ENCODE results near the gene CHD5.

The CHD5 gene

DNA sequence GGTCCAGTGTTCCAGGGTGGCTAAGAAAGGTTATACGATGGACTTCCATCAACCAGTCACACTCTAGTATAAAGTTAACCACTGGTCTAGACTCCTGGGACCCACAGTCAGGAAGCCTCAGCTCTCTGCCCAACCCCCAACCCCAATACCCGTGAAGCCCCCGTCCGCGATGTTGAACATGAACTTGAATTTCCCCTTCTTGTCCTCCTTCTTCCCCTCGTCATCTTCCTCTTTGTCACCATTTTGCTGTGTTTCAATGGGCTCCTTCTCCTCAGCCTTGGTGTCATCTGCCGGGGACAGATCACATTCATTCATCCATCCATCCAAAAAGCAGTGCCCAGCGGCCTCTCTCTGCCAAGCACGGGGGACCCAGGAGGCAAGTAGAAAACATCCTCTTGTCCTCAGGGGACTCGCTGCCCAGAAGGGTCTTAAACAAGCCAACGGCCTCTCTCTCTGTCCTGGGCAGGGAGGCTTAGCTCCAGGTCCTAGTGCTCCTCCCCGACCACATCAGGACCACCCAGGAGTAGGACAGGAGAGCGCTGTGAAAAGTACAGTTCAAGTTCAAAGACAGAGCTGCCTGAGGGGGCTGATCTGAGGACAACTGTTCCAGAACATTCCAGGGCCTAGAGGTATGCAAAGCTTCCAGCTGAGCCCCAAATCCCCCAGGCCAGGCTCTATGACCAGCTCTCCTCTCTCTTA lies 68.0 kb downstream of the CHD5 start:
- H2BK12ac ChIP-seq (ENCODE audit: low read length in 2 of 2): no peak overlapping the region
- H2BK5ac ChIP-seq (ENCODE audit: low read depth, low read length, poor library complexity, severe bottlenecking): no peak overlapping the region
- no peaks in the 10 kb centered on the region for H3K36me3 ChIP-seq (ENCODE audit: control insufficient read depth in 1 of 2, insufficient read depth in 2 of 2, low read depth in 1 of 2, low read length in 2 of 2)
- no peak overlapping the region for H3K4ac ChIP-seq (ENCODE audit: low read depth in 1 of 2, low read length in 2 of 2)
- H3K4me3 ChIP-seq (ENCODE audit: insufficient read depth in 1 of 2, low read depth in 1 of 2, low read length in 2 of 2): no peak overlapping the region
- peaks cover 0 to 46% of the 10 kb centered on the region in 2 experiments for H3K27me3 ChIP-seq (ENCODE audit: control insufficient read depth in 1 of 2, insufficient read depth in 1 of 2, low read length in 2 of 2)
- no peaks in the 10 kb centered on the region for H3K9me3 ChIP-seq (ENCODE audit: control insufficient read depth, low read length)
- no peak overlapping the region for H4K91ac ChIP-seq (ENCODE audit: low read length)
- H2BK120ac ChIP-seq (ENCODE audit: low read depth, low read length): no peak overlapping the region
- H3K14ac ChIP-seq (ENCODE audit: low read length in 2 of 2): no peak overlapping the region
- no peak overlapping the region for H3K4me2 ChIP-seq (ENCODE audit: low read length, poor library complexity, severe bottlenecking)
- H3K27ac ChIP-seq (ENCODE audit: low read length, poor library complexity, severe bottlenecking): no peak overlapping the region
- no peak for DNase-seq
- H2AK5ac ChIP-seq (ENCODE audit: low read length, severe bottlenecking): no peak overlapping the region
- WGBS: 90% methylated on average over 13 of the region's 13 CpGs
- no peak overlapping the region for H4K8ac ChIP-seq (ENCODE audit: low read length)
- H3K9ac ChIP-seq (ENCODE audit: low read length): no peak overlapping the region
- H3K18ac ChIP-seq (ENCODE audit: low read depth in 1 of 2, low read length in 2 of 2): no peak overlapping the region
- no peak overlapping the region for H2AFZ ChIP-seq (ENCODE audit: low read depth, low read length)
- no peaks in the 10 kb centered on the region for H3K79me1 ChIP-seq (replicated peaks; ENCODE audit: low read length, poor library complexity, severe bottlenecking)
- peaks cover 4% of the 10 kb centered on the region for H3K4me1 ChIP-seq (ENCODE audit: control insufficient read depth, insufficient read depth, low read depth, low read length)
- H3K23ac ChIP-seq (ENCODE audit: low read length in 2 of 2): no peak overlapping the region
- no peak overlapping the region for H2BK15ac ChIP-seq (ENCODE audit: low read depth, poor library complexity, severe bottlenecking)

DNA sequence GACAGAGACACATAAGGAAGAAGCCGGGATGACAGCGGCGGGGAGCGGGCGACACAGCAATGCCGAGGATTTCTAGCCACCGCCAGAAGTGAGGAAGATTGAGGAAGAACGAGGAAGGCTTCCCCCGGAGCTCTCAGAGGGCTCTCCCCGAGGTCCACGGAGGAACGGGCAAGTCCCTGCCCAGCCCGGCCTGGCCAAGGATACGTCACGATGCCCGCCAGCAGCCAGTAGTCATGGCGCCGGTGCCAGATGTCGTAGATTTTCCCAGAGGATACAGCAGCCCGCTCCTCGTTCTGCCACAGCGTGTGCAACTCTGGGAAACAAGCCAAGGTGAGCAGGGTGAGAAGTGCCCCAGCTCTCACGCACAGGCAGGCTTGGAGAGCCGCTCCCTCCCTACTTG lies 68.5 kb downstream of the CHD5 start:
- Histone ChIP-seq H3K36me3 (ENCODE audit: control insufficient read depth in 1 of 2, insufficient read depth in 2 of 2, low read depth in 1 of 2, low read length in 2 of 2) (no peaks in the 10 kb centered on the region), H4K91ac (ENCODE audit: low read length) (no peak overlapping the region), H3K4ac (ENCODE audit: low read depth in 1 of 2, low read length in 2 of 2) (no peak overlapping the region), H2BK12ac (ENCODE audit: low read length in 2 of 2) (no peak overlapping the region), H2BK120ac (ENCODE audit: low read depth, low read length) (no peak overlapping the region), H4K8ac (ENCODE audit: low read length) (no peak overlapping the region), H3K9ac (ENCODE audit: low read length) (no peak overlapping the region), H3K4me3 (ENCODE audit: insufficient read depth in 1 of 2, low read depth in 1 of 2, low read length in 2 of 2) (no peak overlapping the region), H3K14ac (ENCODE audit: low read length in 2 of 2) (no peak overlapping the region), H3K79me1 (replicated peaks; ENCODE audit: low read length, poor library complexity, severe bottlenecking) (no peaks in the 10 kb centered on the region), H3K4me1 (ENCODE audit: control insufficient read depth, insufficient read depth, low read depth, low read length) (peaks cover 4% of the 10 kb centered on the region), H2AFZ (ENCODE audit: low read depth, low read length) (no peak overlapping the region), H2BK15ac (ENCODE audit: low read depth, poor library complexity, severe bottlenecking) (no peak overlapping the region), H3K27me3 (ENCODE audit: control insufficient read depth in 1 of 2, insufficient read depth in 1 of 2, low read length in 2 of 2) (peaks cover 0 to 46% of the 10 kb centered on the region in 2 experiments), H3K9me3 (ENCODE audit: control insufficient read depth, low read length) (no peaks in the 10 kb centered on the region), H3K4me2 (ENCODE audit: low read length, poor library complexity, severe bottlenecking) (no peak overlapping the region), H2AK5ac (ENCODE audit: low read length, severe bottlenecking) (no peak overlapping the region), H2BK5ac (ENCODE audit: low read depth, low read length, poor library complexity, severe bottlenecking) (no peak overlapping the region), H3K18ac (ENCODE audit: low read depth in 1 of 2, low read length in 2 of 2) (no peak overlapping the region), H3K27ac (ENCODE audit: low read length, poor library complexity, severe bottlenecking) (no peak overlapping the region), H3K23ac (ENCODE audit: low read length in 2 of 2) (no peak overlapping the region)
- 90% methylated on average over 22 of the region's 24 CpGs for WGBS
- DNase-seq: no peak

DNA sequence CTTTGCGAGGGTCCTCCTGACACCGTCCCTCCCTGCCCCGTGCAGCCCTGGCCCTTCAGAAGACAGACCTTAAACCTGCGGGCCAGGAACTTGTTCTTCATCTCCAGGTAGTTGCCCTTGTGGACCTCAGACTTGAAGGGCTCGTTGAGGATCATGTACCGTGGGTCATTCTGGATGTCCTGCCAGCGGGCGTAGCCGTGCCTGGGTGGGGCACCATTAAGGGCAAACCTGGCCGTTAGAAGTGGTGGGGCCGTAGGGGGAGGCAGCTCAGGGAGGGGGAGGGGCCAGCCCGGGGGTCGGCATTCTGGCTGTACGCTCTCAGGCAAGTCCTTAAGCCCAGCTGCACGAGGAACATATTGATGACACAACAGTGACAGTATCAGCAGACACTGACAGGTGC lies 69.8 kb downstream of the CHD5 start:
- H3K4me2 ChIP-seq (ENCODE audit: low read length, poor library complexity, severe bottlenecking): no peak overlapping the region
- H2BK120ac ChIP-seq (ENCODE audit: low read depth, low read length): no peak overlapping the region
- H3K9me3 ChIP-seq (ENCODE audit: control insufficient read depth, low read length): no peaks in the 10 kb centered on the region
- no peaks in the 10 kb centered on the region for H3K79me1 ChIP-seq (replicated peaks; ENCODE audit: low read length, poor library complexity, severe bottlenecking)
- H3K4ac ChIP-seq (ENCODE audit: low read depth in 1 of 2, low read length in 2 of 2): no peak overlapping the region
- no peak overlapping the region for H3K23ac ChIP-seq (ENCODE audit: low read length in 2 of 2)
- H2BK12ac ChIP-seq (ENCODE audit: low read length in 2 of 2): no peak overlapping the region
- no peak overlapping the region for H3K18ac ChIP-seq (ENCODE audit: low read depth in 1 of 2, low read length in 2 of 2)
- no peak overlapping the region for H2BK15ac ChIP-seq (ENCODE audit: low read depth, poor library complexity, severe bottlenecking)
- H2BK5ac ChIP-seq (ENCODE audit: low read depth, low read length, poor library complexity, severe bottlenecking): no peak overlapping the region
- WGBS: 89% methylated on average over 15 of the region's 15 CpGs
- no peaks in the 10 kb centered on the region for H3K36me3 ChIP-seq (ENCODE audit: control insufficient read depth in 1 of 2, insufficient read depth in 2 of 2, low read depth in 1 of 2, low read length in 2 of 2)
- H3K14ac ChIP-seq (ENCODE audit: low read length in 2 of 2): no peak overlapping the region
- no peak overlapping the region for H3K9ac ChIP-seq (ENCODE audit: low read length)
- H4K8ac ChIP-seq (ENCODE audit: low read length): no peak overlapping the region
- H3K27ac ChIP-seq (ENCODE audit: low read length, poor library complexity, severe bottlenecking): no peak overlapping the region
- H3K4me3 ChIP-seq (ENCODE audit: insufficient read depth in 1 of 2, low read depth in 1 of 2, low read length in 2 of 2): no peak overlapping the region
- H2AFZ ChIP-seq (ENCODE audit: low read depth, low read length): no peak overlapping the region
- H3K27me3 ChIP-seq (ENCODE audit: control insufficient read depth in 1 of 2, insufficient read depth in 1 of 2, low read length in 2 of 2): peaks cover 0 to 53% of the 10 kb centered on the region in 2 experiments
- H3K4me1 ChIP-seq (ENCODE audit: control insufficient read depth, insufficient read depth, low read depth, low read length): peaks cover 4% of the 10 kb centered on the region
- H2AK5ac ChIP-seq (ENCODE audit: low read length, severe bottlenecking): no peak overlapping the region
- H4K91ac ChIP-seq (ENCODE audit: low read length): no peak overlapping the region
- DNase-seq: no peak

- no peak overlapping the region for H2BK120ac ChIP-seq (ENCODE audit: low read depth, low read length)
- WGBS: 71% methylated on average over 24 of the region's 24 CpGs
- H4K8ac ChIP-seq (ENCODE audit: low read length): no peak overlapping the region
- DNase-seq: no peak
- peaks cover 5% of the 10 kb centered on the region for H3K4me1 ChIP-seq (ENCODE audit: control insufficient read depth, insufficient read depth, low read depth, low read length)
- no peak overlapping the region for H3K18ac ChIP-seq (ENCODE audit: low read depth in 1 of 2, low read length in 2 of 2)
- H3K4me2 ChIP-seq (ENCODE audit: low read length, poor library complexity, severe bottlenecking): no peak overlapping the region
- H2BK15ac ChIP-seq (ENCODE audit: low read depth, poor library complexity, severe bottlenecking): no peak overlapping the region
- H3K36me3 ChIP-seq (ENCODE audit: control insufficient read depth in 1 of 2, insufficient read depth in 2 of 2, low read depth in 1 of 2, low read length in 2 of 2): no peaks in the 10 kb centered on the region
- no peak overlapping the region for H3K9ac ChIP-seq (ENCODE audit: low read length)
- H2AK5ac ChIP-seq (ENCODE audit: low read length, severe bottlenecking): no peak overlapping the region
- peaks cover 0 to 58% of the 10 kb centered on the region in 2 experiments for H3K27me3 ChIP-seq (ENCODE audit: control insufficient read depth in 1 of 2, insufficient read depth in 1 of 2, low read length in 2 of 2)
- no peak overlapping the region for H3K14ac ChIP-seq (ENCODE audit: low read length in 2 of 2)
- H2BK5ac ChIP-seq (ENCODE audit: low read depth, low read length, poor library complexity, severe bottlenecking): no peak overlapping the region
- no peak overlapping the region for H3K27ac ChIP-seq (ENCODE audit: low read length, poor library complexity, severe bottlenecking)
- no peak overlapping the region for H2AFZ ChIP-seq (ENCODE audit: low read depth, low read length)
- H3K4me3 ChIP-seq (ENCODE audit: insufficient read depth in 1 of 2, low read depth in 1 of 2, low read length in 2 of 2): no peak overlapping the region
- H3K23ac ChIP-seq (ENCODE audit: low read length in 2 of 2): no peak overlapping the region
- no peaks in the 10 kb centered on the region for H3K79me1 ChIP-seq (replicated peaks; ENCODE audit: low read length, poor library complexity, severe bottlenecking)
- no peaks in the 10 kb centered on the region for H3K9me3 ChIP-seq (ENCODE audit: control insufficient read depth, low read length)
- no peak overlapping the region for H4K91ac ChIP-seq (ENCODE audit: low read length)
- no peak overlapping the region for H3K4ac ChIP-seq (ENCODE audit: low read depth in 1 of 2, low read length in 2 of 2)
- H2BK12ac ChIP-seq (ENCODE audit: low read length in 2 of 2): no peak overlapping the region
Measured at GRCh38 chr1:6109688-6110087, 70.4 kb downstream of the CHD5 start.
